Dermis blood vessel endothelial cell (primary cell): Measurements from ENCODE around the gene TXNRD2. TPM values are rescaled to one million over a fixed set of nuclear protein-coding genes. Genes with fewer than 3 reads are reported as not detected.

ENCODE experiments used
- DNase-seq: peaks from one replicate; pipeline ENCODE4 v3.0.0; 2010
- total RNA-seq: library from RNA; depleted of rRNA; stranded (reverse); fragments of >200 nt; gene quantifications from 2 replicates; pipeline ENCODE4 v1.2.3, GENCODE V29; 2014

TXNRD2 gene
- total RNA-seq, 1 donor from 2014 or later, result 81.9 TPM

DNA sequence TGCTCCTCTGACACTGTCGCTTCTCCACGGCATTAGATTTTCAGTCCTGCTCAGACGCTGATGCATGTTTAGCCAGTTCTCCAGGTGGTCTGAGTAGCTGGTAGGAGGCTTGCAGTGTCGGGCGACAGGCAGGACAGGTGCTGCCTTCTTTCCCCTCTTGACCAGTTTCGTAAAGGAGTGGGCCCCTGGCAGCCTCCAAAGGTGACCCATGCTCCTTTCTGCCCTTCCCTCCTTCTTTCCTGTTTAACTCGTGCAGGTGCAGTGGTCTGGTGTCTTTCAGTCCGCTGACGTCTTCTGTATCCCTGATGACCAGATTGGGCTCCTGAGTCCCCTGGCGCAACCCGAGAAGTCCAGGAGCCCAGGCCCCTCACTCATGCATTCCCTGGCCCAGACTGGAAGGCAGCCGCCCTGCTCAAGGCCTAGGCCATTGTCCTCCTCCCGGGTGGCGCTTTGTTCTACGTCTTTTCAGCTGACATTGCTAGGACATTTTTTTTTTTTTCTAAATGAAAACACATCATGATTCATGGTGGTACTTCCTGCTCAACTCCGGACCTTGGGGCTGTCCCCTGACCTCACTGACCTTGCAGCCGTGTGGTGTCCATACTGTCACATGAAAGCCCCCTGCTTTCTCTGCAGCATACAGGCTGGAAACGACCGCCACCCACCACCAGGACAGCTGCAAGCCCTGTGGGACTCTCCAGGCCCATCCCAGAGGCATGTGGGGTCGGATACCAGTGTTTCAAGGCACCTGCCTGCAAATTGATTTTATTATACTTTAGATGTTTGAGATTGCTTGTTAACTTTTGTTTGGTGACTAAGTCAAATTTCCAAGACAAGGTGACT is 25.5 kb upstream of the TXNRD2 start:
- DNase-seq, result peak; percentile 48

DNA sequence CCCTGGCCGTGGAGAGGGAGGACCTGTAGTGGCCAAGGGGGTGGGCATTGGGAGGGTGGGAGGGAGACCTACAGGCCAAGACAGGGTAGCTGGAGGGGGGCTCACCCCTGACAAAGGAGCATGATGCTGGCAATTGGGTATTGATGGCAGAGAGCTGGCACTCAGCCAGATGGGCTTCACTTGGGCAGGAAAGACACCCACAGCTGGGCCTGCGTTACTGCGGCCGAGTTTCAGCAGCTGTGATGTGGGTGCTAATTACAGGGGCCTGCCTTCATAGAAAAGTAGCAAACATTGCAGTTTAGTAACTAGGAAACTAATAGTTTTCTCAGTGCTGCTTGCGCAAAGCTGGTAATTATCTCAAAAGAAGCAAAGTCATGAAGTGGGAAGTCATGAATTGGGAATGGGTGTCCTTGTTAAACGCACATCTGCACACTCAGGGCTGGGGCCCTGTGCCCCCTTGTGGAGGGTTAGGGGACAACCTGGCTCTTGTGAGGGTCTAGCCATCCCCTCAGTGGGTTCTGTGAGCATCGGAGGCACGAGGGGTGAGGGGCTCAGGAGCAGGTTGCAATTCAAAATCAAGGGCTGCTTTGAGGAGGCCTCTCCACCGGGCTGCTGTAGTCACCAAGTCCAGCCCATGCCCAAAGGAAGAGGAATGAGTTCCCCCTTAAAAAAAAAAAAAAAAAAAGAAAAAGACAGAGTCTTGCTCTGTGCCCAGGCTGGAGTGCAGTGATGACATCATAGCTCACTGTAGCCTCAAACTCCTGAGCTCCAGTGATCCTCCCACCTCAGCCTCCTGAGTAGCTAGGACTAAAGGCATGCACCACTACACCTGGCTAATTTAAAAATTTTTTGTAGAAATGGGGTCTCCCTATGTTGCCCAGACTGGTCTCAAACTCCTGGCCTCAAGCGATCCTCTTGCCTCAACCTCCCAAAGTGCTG is 24.4 kb upstream of the TXNRD2 start:
- peak; percentile 52 for DNase-seq

DNA sequence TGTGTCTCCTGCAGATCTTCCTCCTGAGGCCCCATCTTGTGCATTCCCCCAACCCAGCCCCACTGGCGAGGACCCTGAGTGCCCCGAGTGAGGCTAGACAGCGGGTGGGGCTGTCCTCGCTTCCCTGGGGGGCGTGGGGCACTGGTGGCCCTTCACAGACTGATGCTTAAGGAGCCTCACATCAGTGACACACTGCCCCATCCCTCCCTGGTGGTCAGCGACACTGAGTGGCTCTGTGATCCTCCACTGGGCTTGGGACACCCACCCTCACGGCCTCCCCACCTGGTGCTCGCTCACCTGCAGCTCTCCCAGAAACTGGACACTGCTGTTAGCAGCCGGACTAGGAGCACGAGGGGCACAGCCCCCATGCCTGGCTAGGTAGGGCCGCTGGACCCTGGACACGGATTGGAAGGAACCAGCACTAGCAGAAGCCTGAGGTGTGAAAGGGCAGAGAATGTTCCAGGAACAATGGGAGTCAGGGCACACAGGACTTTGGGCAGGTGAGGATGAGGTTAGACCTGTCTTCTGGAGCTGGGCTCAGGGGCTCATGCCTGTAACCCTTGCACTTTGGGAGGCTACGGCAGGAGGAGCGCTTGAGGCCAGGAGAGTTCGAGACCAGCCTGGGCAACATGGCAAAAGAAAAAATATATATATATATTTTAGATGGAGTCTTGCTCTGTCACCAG is 23.2 kb upstream of the TXNRD2 start:
- no peak for DNase-seq

DNA sequence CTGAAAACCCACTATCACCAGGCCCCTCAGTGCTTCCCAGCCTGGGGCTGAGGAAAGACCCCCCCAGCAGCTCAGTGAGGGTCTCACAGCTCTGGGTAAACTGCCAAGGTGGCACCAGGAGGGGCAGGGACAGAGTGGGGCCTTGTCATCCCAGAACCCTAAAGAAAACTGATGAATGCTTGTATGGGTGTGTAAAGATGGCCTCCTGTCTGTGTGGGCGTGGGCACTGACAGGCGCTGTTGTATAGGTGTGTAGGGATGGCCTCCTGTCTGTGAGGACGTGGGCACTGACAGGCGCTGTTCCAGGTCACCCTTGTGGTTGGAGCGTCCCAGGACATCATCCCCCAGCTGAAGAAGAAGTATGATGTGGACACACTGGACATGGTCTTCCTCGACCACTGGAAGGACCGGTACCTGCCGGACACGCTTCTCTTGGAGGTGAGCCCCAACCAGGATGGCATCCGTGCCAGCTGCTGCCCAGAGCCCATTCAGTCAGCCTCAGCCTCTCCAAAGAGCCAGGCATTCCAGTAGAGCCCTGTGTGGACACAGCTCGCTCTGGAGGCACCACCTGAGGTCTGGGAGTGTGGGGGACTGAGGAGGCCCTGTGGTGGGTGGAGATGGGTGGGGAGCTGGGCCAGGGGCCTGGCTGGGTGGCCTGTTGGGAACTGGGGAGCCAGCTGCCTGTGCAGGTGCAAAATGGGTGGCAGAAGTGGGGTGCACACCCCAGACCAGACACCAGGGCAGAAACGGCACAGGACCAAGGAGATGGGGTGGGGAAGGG is 22.4 kb upstream of the TXNRD2 start:
- DNase-seq, result no peak

DNA sequence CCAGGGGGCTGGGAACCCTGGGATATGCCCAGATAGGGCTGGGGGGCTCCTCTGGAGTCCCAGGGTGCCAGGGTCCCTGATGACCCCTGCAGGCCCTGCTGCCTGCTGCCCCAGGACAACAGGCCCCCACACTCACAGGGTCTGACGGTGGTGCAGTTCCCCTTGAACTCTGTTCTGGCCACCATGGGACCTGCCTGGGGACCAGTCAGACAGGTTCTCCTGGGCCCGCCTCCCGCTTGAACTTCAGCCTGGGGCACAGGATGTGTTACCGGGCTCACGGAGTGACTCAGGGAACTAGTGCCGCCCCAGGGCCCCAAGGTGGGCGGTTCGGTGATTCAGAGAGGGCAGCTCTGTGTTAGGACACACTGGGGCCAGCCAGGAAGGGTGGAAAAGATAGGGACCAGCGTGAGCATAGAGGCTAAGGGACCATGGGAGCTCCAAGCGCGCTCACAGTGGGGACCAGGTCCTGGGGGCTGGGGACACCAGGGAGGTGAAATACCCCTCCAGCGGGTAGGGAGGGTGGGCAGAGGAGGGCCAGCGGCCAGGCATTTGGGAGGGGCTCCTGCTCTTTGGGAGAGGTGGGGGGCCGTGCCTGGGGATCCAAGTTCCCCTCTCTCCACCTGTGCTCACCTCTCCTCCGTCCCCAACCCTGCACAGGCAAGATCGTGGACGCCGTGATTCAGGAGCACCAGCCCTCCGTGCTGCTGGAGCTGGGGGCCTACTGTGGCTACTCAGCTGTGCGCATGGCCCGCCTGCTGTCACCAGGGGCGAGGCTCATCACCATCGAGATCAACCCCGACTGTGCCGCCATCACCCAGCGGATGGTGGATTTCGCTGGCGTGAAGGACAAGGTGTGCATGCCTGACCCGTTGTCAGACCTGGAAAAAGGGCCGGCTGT is 21.5 kb upstream of the TXNRD2 start:
- DNase-seq, result peak; percentile 75

DNA sequence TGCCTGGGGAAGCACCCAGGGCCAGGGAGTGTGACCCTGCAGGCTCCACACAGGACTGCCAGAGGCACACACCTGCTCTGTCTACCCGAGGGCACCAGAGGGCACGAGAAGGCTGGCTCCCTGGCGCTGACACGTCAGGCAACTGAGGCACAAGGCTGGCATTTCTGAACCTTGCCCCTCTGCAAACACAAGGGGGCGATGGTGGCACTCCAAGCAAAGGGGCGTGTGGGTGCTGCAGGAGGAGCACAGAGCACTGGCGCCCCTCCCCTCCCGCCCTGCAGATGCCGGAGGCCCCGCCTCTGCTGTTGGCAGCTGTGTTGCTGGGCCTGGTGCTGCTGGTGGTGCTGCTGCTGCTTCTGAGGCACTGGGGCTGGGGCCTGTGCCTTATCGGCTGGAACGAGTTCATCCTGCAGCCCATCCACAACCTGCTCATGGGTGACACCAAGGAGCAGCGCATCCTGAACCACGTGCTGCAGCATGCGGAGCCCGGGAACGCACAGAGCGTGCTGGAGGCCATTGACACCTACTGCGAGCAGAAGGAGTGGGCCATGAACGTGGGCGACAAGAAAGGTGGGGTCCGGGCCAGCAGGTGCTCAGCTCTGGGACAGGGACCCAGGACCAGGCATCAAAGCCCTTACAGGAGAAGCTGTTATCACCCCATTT is 20.8 kb upstream of the TXNRD2 start:
- peak; percentile 90 for DNase-seq

DNA sequence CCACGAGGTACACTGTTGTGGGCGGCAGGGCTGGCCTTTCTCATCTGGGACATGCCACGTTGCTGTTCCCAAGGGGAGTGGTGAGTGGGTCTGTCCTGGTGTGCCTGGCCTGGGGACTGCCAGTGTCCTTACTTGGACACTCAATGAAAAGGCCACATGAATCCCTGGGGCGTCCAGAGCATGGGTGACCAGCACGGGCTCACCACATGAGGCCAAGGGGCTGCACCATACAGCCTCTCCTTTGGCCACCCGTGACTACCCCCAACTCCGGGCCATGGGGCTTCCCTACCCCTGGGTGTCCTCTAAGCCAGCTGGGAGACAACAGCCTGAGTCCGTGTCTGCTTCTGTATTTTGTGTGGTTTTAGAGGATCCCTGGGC is 20.2 kb upstream of the TXNRD2 start:
- no peak for DNase-seq

DNA sequence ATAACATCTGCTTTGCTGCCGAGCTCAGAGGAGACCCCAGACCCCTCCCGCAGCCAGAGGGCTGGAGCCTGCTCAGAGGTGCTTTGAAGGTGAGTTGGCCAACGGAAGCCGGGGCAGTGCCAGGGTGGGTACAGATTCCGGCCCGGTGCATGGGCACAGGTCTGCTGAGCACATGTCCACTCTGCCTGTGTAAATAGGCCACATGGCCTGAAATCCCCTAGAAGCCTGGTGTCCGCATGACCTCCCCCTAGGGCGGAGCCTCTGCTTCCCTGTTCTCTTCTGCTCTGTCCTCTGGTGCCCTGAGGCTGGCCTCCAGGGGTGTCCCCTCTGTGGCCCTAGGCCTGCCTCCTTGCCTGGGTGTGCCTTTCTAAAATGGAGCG is 19.6 kb upstream of the TXNRD2 start:
- no peak for DNase-seq

DNA sequence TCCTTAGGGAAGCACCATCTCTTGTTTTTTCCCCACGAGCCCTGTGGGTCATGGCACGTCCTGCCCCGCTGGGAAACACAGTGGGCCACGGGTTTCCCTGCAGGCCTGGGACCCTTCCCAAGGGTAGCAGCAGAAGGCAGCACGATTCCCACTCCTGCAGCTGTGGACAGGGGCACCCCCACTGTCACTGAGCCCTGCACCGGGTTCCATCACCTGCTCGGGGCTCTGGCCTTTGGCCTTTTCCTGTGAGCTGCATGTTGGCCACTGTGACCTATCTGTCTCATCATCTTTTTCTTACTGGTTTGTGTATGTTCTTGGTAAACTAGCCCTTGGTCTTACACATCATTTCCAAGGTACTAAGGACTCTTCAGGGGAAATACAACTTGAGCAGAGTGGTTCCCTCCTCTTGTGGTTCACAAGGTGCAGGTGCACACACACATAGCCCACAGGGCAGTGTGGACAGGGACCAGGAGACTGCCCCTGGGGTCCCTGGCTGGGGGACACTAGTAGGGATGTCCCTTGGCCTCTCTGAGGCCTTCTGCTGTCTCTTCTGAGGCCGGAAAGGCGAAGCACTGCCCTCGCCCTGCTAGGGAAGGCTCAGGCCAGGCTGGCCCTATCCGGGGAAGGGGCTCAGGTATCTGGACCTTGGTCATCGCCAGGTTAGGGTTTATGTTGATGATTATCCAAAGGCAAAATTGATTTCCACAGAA is 19.0 kb upstream of the TXNRD2 start:
- no peak for DNase-seq

DNA sequence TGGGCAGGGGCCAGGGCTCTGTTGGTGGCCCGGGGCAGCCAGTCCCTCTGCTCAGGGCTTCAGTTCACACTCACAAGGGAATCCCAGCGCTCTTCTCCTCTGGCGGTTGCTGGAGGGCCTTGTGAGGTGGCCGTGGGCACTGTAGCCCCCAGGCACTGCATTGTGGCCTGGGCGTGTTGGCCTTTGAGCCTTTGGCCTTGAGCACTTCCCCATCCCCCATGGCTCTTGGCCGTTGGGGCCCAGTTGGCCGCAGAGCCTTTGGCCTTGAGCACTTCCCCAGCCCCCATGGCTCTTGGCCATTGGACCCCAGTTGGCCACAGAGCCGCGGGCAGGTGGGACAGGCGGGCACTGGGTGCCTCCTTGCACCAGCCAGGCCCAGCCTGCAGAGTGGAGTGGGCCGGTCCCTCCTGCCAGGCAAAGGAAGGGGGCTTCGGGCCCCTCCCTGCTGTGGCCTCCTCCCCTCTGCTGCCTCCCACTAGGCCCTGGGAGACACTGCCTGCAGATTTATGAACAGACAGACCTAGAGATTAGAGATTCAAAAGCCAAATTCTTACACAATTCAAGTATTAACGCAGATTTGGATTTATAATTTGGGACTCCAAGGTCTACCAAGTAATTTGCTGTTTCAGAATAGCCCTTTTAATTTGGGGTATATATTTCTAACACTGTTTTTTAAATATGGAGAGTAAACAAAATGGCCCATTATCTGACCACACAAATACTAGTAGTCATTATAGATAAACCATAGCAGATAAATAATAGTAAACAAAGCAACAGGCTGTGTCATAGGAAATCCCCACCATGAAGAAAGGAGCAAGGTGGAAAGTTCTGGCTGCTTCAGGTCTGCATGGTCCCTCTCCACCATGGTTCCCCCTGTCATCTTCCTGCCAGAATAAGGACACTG is 18.2 kb upstream of the TXNRD2 start:
- DNase-seq, result no peak

DNA sequence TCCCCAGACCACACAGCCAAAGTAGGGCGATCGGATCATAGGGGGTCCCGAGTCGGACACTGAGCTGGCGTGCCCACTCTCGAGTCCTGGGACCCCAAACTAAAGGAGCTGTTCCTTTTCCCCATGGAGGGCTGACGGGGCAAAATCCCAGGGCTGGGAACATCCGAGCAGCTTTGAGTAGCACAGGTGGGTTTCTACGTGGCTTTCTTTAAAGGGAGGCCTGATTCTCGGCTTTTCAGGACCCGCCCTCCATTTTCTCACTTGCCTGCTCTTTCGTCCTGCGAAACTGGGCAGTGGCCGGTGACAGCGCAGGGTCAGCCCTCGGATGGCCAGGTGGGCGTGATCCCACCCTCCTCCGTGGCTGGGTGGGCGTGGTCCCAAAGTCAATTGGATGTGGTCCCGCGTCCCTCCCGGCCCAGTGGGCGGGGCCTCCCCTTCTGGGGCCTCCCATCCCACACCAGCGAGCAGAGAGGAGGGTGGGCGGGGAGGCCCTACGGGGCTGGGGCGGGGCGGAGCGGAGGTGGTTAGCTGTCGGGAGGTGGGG is 17.5 kb upstream of the TXNRD2 start:
- DNase-seq, result peak; percentile 77

DNA sequence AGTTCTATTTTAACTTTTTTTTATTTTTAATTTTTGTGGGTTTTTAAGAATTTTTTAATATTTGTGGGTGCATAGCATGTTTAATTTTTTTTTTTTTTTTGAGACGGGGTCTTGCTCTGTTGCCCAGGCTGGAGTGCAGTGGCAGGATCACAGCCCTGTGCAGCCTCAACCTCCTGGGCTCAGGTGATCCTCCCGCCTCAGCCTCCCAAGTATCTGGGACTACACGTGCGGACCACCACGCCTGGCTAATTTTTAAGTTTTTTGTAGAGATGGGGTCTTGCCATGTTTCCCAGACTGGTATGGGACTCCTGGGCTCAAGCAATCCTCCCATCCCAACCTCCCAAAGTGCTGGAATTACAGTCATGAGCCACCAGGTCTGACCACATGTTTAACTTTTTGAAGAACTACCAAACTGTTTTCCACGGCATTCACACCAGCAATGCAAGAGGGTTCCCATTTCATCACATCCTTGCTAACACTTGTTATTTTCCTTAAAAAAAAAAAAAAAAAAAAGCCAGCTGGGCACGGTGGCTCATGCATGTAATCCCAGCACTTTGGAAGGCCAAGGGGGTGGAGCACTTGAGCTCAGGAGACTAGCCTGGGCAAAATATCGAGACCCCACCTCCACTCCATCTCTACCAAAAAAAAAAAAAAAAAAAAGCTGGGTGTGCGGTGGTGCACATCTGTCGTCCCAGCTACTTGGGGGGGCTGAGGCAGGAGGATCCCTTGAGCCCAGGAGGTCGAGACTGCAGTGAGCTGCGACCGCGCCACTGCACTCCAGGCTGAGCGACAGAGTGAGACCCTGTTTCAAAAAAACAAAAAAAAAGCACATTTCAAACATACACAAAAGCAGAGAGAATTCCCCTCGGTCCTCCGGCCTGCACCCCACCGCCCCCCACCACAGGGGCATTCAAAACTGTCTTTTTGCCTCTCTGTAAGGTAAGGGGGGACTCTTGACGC is 16.7 kb upstream of the TXNRD2 start:
- DNase-seq, result no peak

DNA sequence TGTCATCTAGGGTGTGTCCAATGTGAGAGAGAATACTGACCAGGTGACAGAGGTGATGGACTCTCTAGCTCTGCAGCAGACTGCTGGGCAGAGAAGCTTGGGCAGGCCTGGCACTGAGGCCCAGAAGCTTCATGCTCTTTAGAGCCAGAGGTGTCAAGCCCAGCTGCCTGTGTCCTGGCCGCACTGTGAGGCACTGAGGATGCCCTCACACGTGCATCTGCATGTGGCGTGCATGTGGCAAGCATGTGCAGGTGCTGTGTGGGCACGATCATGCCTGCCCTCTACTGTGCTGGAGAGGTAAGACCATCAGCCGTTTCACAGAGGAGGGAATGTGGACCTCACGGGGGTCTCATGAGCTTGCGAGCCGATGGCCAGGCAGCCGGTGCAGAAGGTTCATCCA is 15.8 kb upstream of the TXNRD2 start:
- no peak for DNase-seq

DNA sequence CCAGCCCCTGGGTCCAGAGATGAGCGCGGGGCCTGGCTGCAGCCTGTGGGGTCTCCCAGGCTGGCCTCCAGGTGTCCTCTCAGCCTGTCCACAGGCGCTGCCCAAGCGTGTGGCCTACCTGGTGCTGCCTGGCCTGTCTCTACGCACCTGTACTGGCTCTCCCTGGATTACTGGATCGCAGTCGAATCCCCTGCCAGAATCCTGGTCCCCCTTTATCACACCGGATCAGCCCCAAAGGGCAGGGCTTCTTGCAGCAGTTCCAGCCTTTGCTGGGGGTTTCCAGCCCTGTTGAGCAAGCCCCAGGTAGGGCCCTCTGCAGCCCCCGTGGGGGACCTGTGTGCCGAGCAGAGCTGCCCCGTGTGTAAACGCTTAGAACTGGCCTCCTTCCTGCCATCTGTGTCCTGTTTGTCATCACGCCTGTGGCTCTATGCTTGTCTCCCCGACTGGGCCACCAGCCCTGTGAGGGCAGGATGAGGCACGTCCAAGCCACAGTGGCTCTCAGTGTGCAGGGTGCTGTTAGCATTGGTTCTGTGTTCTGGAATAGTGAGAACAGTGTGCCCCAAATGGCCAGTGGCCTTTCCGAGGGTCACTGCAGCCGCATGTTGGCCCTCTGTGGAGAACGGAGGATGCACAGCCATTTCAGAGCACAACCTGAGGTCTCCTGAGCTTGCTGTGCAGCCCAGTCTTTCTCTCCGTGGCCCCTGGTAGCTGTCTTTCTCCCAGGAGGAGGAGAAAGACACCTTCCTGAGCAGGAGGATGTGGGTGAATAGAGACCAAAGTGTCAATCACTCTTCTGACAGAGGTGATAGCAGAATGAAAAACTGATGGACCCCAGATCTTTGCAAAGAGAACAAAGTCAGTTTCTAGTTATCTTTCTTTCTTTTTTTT is 13.9 kb upstream of the TXNRD2 start:
- DNase-seq, result no peak

DNA sequence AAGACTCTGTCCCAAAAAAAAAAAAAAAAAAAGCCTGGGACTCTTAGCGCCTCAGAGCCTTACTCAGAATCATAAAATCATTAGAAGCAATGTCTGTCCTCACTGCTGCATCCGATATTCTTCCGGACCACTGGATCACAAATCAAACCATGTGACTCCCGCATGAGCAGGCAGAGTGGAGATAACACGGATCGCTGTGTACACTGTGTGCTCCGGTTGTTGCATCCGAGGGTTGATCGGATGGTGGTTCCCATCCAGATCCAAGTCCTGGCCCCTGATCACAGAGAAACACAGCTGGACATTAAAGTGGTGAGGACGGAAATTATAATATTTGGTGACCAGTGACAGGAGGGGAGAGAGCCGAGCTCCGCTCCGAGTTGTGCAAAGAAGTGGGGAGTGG is 9.7 kb upstream of the TXNRD2 start:
- peak; percentile 49 for DNase-seq

DNA sequence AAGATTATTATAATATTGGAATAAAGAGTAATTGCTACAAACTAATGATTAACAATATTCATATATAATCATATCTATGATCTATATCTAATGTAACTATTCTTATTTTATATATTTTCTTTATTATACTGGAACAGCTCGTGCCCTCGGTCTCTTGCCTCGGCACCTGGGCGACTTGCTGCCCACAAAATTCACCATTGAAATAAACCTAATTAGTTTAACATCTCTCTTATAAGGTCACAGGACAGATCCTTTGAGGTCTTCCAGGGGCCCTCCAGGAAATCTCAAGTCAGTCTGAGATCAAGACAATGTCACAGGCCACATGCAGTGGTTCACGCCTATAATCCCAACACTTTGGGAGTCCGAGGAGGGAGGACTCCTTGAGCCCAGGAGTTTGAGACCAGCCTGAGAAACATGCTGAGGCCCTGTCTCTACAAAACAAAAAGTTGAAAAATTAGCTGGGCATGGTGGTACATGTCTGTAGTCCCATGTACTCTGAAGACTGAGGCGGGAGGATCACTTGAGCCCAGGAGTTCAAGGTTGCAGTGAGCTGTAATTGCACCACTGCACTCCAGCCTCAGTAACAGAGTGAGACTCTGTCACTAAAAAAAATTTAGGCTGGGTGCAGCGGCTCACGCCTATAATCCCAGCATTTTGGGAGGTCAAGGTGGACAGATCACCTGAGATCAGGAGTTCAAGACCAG is 6.6 kb upstream of the TXNRD2 start:
- no peak for DNase-seq
